Measurements from ENCODE around the gene KLRB1.
"Not testable (repeated sequence)": the region's sequence is repeated elsewhere in the genome, so short reads cannot be mapped to it uniquely, and the experiment has no call there.

KLRB1 gene

GRCh38 chr12:9607716-9608115 is at the start of gene KLRB1:
Gene KLRB1, minus strand, starts transcription at chr12:9607916. Its CDS starts 77 bp downstream, at chr12:9607839.
- DNase-seq: peak; percentile 23

DNA sequence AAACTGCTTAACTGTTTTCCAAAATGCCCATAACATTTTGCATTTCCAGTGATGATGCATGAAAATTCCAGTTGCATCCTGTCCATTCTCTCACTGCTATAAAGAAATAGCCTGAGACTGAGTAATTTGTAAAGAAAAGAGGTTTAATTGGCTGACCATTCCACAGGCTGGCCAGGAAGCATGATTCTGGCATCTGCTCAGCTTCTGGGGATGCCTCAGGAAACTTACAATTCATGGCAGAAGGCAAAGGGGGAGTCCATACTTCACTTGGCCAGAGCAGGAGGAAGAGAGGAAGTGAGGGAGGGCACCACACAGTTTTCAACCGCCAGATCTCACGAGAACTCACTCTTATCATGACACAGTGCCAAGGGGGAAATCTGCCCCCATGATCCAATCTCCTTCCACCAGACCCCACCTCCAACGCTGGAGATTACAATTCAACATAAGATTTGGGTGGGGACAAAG is 43.6 kb upstream of the KLRB1 start:
- DNase-seq: peak; percentile 63

GRCh38 chr12:9650151-9650576 is 42.4 kb upstream of the KLRB1 start:
- no peak for DNase-seq

- peak; percentile 48 for DNase-seq
Observed at GRCh38 chr12:9649532-9649940, 41.8 kb upstream of the KLRB1 start.

- DNase-seq: no peak
Observed at GRCh38 chr12:9648701-9649531, 41.2 kb upstream of the KLRB1 start.

- peak; percentile 95 for DNase-seq
Observed at GRCh38 chr12:9647825-9648700, 40.3 kb upstream of the KLRB1 start.

GRCh38 chr12:9646794-9647781 is 39.4 kb upstream of the KLRB1 start:
- no peak for DNase-seq

DNA sequence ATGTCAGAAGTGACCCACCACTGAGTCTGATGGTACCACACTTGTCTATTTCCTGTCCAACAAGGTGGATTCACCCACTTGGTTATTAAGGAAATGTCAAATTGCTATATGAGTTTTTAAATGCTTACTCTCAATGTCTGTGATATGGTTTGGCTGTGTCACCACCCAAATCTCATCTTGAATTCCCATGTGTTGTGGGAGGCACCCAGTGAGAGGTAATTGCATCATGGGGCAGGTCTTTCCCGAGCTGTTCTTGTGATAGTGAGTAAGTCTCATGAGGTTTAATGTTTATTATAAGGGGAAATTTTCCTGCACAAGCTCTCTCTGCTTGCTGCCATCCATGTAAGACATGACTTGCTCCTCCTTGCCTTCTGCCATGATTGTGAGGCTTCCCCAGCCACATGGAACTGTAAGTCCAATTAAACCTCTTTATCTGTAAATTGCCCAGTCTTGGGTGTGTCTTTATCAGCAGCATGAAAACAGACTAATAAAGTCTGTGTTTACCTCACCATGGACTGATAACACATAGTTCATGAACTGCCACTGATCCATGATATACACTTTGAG is 37.4 kb upstream of the KLRB1 start:
- not testable (repeated sequence) for DNase-seq

DNA sequence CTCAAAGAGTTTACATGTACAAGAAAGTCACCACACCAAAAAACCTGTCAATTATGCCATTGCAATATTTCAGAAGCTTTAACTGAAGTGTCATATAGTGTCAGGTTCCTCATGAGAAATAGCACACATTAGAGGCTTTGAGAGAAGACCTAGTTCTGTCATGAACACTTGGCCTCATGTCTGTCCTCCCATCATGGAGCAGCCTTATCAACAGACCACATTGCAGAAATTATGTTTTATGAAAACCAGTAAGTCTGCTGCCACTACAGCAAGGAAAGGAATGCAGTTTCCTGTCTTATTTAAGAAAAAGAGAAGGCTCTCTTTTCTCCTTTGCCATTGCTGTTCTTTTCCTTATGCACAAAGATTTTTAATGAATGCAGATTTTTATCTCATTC is 35.5 kb upstream of the KLRB1 start:
- DNase-seq: no peak

DNA sequence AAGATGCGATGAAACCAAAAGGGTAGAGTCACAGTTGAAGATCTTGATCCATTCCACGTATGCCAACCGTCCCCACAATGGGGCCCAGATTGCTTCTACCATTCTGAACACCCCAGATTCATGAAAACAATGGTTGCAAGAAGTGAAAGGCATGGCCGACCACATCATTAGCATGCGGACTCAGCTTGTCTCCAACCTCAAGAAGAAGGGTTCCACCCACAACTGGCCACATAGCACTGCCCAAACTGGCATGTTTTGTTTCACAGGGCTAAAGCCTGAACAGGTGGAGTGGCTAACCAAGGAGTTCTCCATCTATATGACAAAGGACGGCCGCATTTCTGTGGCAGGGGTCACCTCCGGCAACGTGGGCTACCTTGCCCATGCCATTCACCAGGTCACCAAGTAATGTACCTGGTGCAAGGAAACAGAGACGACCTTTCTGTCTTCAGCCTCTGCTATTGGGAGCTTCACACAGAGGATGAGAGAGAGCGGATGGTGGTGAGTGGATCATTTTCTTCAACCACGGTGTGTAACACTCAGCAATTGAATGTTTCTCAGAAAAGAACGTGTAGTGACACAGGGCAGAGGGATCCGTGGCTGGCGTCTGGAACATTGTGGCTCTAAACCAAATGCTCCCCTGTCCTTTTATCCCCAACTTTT is 35.0 kb upstream of the KLRB1 start:
- no peak for DNase-seq

- no peak for DNase-seq
Observed at GRCh38 chr12:9640024-9640423, 32.3 kb upstream of the KLRB1 start.

DNA sequence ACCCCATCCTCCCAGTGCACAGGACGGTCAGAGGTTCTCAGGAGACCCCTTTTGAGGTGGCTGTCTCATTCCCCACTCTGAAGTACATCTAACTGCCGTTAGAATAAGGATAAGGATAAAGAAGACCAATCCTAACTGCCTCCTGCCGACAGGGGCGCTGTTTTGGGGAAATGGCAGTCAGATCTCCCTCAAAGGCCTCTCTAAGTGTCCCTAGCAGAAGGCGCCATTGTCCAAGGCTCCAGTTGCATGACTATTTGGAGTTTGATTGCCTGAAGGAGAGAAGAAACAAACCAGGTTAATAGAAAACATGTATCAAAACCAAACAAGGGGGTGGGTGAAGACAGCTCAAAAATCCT is 29.1 kb upstream of the KLRB1 start:
- no peak for DNase-seq

- DNase-seq: no peak
Observed at GRCh38 chr12:9636150-9636850, 28.6 kb upstream of the KLRB1 start.

GRCh38 chr12:9634969-9635754 is 27.4 kb upstream of the KLRB1 start:
- DNase-seq: no peak

DNA sequence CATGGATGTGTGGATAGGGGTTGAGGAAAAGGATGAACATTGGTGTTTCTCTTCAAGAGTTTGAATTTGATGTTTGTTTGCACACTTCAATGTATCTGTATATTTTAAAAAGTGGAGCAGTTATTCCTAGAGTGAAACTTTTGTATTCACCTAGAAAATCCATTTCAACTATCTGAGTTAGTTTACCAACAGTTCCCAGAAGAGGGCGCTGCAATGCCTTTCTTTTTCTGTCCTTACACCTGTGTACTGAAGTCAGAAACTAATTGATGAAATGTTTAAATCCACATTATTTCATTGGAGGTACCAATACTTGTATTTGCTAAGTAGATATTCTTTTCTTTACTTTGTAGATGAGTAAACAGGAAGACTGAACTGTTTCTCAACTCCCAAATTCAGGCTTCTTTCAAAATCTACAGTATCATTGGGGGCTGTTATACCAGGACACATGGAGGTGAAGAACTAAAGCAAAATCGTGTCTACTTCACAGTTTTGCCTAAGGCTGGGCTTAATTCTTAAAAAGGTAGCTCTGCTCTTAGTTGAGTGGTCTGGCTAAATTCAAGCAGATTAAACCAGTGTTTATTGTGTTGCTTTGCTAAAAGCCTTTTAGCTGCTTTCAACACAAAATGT is 26.6 kb upstream of the KLRB1 start:
- peak; percentile 85 for DNase-seq

DNA sequence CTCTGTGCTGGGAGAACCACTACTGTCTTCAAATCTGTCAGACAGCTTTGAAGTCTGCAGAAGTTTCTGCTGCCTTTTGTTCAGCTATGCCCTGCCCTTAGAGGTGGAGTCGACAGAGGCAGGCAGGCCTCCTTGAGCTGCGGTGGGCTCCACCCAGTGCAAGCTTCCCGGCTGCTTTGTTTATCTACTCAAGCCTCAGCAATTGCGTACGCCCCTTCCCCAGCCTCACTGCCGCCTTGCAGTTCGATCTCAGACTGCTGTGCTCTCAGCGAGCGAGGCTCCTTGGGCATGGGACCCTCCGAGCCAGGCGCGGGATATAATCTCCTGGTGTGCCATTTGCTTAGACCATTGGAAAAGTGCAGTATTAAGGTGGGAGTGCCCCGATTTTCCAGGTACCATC is 25.1 kb upstream of the KLRB1 start:
- DNase-seq: no peak

GRCh38 chr12:9626821-9627220 is 19.1 kb upstream of the KLRB1 start:
- DNase-seq: no peak

- no peak for DNase-seq
Observed at GRCh38 chr12:9626291-9626690, 18.6 kb upstream of the KLRB1 start.

- no peak for DNase-seq
Observed at GRCh38 chr12:9625019-9625418, 17.3 kb upstream of the KLRB1 start.

Data from CD4-positive, alpha-beta T cell treated with Interleukin-4 for 4 hours (primary cell).